ENCODE data around the gene PFDN1.

Gene PFDN1

GRCh38 chr5:140235791-140236551, 66.9 kb downstream of the PFDN1 start:
- no peak for DNase-seq

GRCh38 chr5:140234377-140234989, 68.4 kb downstream of the PFDN1 start:
- no peak for DNase-seq

DNA sequence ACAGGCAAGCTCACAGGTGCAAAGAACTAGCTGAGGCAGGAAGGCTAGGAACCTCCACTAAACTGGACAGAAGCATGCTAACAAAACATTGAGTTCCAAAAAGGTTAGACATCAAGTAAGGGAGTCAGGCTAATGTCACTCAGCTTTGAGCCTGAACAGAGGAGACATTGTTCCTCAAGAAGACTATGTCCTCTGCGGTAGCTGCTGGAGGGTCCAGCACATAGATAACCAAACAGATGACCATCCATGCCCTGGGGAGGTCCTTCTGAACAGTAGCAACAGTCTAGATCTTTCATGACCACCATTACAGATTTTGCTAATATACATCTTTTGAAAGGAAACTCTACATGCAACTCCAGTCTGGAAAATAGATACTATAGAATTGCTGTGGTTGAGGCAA, 70.2 kb downstream of the PFDN1 start:
- no peak for DNase-seq

GRCh38 chr5:140230373-140230772, 72.5 kb downstream of the PFDN1 start:
- no peak for DNase-seq

- DNase-seq, result no peak
Observed at GRCh38 chr5:140228364-140228837, 74.5 kb downstream of the PFDN1 start.

DNA sequence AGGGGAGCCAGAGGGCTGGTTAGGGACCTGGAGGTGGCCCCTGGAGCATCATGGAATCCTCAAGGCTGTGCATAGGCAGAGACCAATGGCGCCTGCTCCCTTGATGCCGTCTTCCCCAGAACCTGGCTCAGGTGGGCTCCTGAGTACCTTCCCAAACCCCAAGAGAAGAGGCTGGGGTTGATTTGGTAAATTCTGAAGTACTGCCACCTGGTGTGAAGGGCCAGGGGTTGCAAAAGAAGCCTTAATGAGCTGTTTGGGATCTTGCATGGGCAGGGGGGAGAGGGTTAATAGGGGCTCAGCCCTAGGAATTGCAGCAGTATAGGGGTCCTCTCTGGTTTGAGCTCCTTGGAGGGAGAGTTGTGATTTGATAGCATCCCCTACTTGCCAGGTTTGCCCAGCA, 75.9 kb downstream of the PFDN1 start:
- no peak for DNase-seq

- no peak for DNase-seq
Observed at GRCh38 chr5:140225396-140225795, 77.5 kb downstream of the PFDN1 start.

GRCh38 chr5:140224658-140225057, 78.2 kb downstream of the PFDN1 start:
- DNase-seq, result no peak

- no peak for DNase-seq
Observed at GRCh38 chr5:140223567-140223966, 79.3 kb downstream of the PFDN1 start.

DNA sequence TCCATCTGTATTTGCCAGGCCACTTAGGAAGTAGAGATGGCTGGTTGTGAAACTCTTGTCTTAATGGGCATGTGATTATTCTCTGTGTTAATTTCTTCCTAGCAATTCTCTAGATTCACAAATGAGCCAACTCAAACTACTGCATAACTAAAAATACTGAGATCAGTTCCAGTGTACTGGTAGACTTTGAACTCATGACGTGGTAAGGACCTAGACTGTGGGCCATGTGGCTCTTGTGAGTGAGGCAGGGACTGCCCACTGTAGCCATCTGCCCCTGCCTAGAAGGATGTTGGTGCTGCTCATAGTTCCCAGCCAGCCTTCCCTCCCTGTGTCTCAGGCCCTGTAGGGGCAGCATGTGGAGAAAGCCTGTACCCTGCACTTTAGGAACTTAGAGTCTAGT, 80.5 kb downstream of the PFDN1 start:
- DNase-seq, result no peak

GRCh38 chr5:140221697-140222223, 81.1 kb downstream of the PFDN1 start:
- no peak for DNase-seq

GRCh38 chr5:140220698-140221064, 82.2 kb downstream of the PFDN1 start:
- DNase-seq, result no peak

- peak in 1 of 2 experiments; percentile 30 for DNase-seq
Observed at GRCh38 chr5:140220032-140220697, 82.7 kb downstream of the PFDN1 start.

DNA sequence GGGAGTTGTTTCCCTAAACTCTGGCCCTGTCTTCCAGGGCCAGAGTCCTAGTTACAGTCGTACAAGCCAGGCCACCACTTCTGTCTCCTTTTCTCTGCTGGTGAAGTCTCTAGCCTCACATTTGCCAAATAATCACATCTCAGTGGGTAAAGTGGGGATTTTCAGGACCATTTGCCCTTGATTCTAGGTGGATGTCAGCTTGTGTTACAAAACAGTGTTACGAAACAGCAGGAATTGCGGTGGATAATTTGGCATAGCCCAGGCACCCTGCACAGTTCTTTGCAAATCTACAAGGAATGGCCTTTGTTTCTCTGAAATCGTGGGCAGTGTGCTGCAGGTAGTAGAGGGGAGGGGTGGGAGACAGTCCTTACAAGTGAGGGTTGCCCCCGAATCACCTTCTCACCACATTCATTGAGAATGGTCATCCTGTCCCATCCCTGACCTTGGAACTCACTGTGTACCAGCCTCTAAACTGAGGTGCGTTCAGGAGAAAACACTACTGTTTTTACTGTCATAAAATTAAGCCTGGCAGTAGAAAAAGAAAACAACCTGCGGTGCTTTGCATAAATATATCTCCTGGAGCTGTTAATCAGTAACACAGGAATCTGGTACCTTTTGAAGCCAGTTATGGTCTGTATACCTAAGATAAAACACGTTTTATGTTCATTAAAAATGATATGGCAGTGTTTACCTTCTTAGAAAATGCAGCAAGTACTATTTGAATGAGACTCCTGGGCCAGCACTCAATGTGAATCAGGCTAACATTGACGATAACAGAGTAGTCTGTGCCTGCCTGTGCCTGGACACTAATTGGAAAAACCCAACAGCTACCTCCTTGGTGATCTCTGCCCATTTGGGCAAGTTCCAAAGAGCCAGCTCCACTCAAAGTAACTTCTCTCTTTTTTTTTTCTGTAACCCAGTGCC, 83.6 kb downstream of the PFDN1 start:
- no peak for DNase-seq

DNA sequence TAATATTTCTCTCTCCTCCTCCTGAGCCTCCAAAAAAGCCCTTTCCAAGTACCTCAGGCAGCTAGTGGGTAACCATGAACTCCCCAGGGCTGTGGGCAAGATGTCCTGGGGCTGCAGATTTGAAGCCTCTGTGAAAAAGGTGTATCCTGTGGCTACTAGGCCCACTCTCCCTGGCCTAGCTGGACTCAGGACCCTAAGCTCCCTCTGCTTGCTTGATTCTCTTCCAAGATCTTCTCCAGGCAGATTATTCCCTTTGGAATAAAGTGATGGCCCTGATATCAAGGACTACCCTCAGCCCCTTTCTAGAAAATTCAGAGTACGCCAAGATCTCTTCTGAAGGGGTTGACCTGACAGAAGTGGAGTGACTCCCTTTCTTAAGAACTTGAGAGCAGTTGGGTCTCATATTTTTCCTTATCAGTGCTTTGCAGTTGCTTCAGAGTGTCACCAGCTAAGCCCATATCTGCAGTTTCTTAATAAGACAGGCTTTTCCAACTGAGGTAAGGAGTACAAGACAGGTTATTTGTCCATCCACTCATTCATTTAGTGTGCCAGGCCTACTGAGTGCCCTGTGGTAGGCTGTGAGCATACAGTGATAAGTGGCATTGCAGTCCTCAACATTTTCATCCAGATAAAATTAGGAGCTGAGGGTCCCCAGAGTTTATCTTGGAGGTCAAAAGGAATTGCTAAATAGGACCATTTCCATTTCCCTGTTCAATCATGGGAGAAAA, 85.4 kb downstream of the PFDN1 start:
- no peak for DNase-seq

DNA sequence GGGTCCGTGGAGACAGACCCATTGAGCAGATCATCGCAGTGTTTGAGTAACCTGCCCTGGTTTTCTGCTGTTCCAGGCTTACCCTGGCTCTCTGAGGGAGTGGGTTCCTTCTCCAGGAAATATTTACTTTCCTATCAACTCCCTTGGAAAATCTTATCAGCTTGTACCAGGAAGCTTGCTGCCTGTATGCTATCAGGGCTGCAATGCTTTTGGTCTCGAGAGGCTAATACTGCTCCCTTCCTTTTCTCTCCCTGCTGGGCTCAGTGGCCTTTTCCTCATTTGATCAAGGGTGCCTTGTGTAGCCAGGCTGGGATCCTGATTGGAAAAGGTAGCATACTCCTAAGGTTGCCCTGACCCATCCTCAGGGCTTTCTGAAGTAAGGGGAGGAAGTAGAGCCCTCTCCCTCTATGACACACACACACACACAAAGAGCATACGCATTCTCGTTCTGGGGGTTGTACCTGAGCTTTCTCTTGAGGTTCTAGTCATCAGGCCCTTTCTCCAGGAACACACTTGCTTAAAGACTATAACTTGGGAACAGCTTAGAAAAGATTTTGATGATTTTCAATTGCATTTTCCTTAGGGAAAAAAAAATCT, 86.3 kb downstream of the PFDN1 start:
- DNase-seq, result no peak

GRCh38 chr5:140215276-140215675, 87.6 kb downstream of the PFDN1 start:
- DNase-seq, result no peak

DNA sequence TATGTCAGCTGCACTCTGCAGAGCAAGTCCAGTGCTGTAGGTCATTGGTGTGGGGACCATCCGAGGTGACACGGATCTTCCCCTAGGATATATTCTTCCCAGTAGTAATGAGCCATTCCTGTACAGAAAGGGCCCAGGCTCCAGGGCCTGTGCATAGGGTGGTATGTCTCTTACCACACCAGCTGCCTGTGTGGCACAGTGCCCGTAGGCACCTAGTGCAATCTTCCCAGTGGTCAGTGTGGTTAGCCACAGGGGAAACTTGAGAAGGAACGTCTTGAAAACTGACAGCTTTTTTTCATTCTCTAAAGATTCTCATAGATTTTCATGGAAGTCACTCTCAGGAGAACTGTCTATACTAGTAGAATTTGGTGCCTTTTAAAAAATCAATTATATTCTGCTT, 88.1 kb downstream of the PFDN1 start:
- no peak for DNase-seq

- DNase-seq, result no peak
Observed at GRCh38 chr5:140213370-140213983, 89.4 kb downstream of the PFDN1 start.

GRCh38 chr5:140208065-140208464, 94.8 kb downstream of the PFDN1 start:
- DNase-seq, result no peak

Data from activated CD4-positive, alpha-beta T cell treated with anti-CD3 and anti-CD28 coated beads, Interleukin-2, amount 50 U/mL, for 48 hours (primary cell).